HCT116 (cell line): ENCODE measurements around the gene FOXN3. TPM values are rescaled to one million over a fixed set of nuclear protein-coding genes. Genes with fewer than 3 reads are reported as not detected.

ENCODE experiments used
- ATAC-seq: fragments of 200-7000 bp; cut with Tn5 transposase; 2 replicates; pipeline ENCODE4 v1.9.1; 2020; ENCODE audit warnings: mild to moderate bottlenecking, moderate library complexity
- BruUV-seq: library from RNA; stranded (reverse); fragments of 400-500 nt; replicated peaks from 2 replicates; lab custom pipeline; 2021; lab: Mats Ljungman, UMichigan
- CTCF ChIA-PET: fragments of 300-600 bp; sonication (Branson Sonifier 250); formaldehyde crosslinking; loops from one replicate; lab custom pipeline; 2021; ENCODE audit warnings: antibody characterized with exemption; lab: Charles Lee
- POLR2A ChIA-PET: fragments of 300-600, 350-600 bp; sonication (Branson Sonifier 250); formaldehyde crosslinking; loops from one replicate; lab custom pipeline; 2021; ENCODE audit warnings: antibody characterized with exemption; lab: Charles Lee
- RAD21 ChIA-PET, 2 experiments: fragments of 300-600 bp; sonication (Branson Sonifier 250); formaldehyde crosslinking; loops; one replicate each; lab custom pipeline; 2023; ENCODE audit warnings: low total read pairs in 2 of 2; ENCODE audit not compliant: uncharacterized antibody in 2 of 2, unreplicated experiment in 2 of 2, low non-redundant PET in 1 of 2; lab: Charles Lee
- DNase-seq: peaks from one replicate; pipeline ENCODE4 v3.0.0-alpha.2; 2010; ENCODE audit warnings: low read depth, low spot score
- H2AFZ ChIP-seq: fragments of 200-600 bp; shearing (Covaris generic), sonication (generic); 2 replicates; pipeline ENCODE4 v1.6.1; 2017; ENCODE audit warnings: low read depth, mixed run types, mixed read lengths, antibody characterized with exemption, low read length; ENCODE audit not compliant: poor library complexity, severe bottlenecking
- H3K27ac ChIP-seq: 2 replicates; pipeline ENCODE4 v1.5.1; 2012; ENCODE audit warnings: low read depth, low read length
- H3K27me3 ChIP-seq: fragments of 200-600 bp; sonication (generic); 2 replicates; pipeline ENCODE4 v1.6.1; 2016; ENCODE audit warnings: mixed run types, low read length, mixed read lengths; ENCODE audit not compliant: insufficient read depth
- H3K36me3 ChIP-seq, 2 experiments: fragments of 200-500 bp in 1 of 2; fragments of 200-600 bp in 1 of 2; sonication (Bioruptor generic) in 1 of 2; sonication (generic) in 1 of 2; 2 replicates each; pipeline versions ENCODE4 v1.5.1 to v1.6.1; 2014 to 2016; ENCODE audit warnings: low read length in 2 of 2, inconsistent platforms in 1 of 2, mixed read lengths in 1 of 2, mixed run types in 1 of 2; ENCODE audit not compliant: insufficient read depth in 2 of 2, control insufficient read depth in 1 of 2
- H3K4me1 ChIP-seq, 2 experiments: fragments of 200-600 bp in 1 of 2; sonication (generic) in 1 of 2; 2 replicates each; pipeline versions ENCODE4 v1.5.1 to v1.6.1; 2012 to 2017; ENCODE audit warnings: low read length in 2 of 2, inconsistent platforms in 1 of 2, mild to moderate bottlenecking in 1 of 2, mixed read lengths in 1 of 2, mixed run types in 1 of 2, moderate library complexity in 1 of 2; ENCODE audit not compliant: insufficient read depth in 2 of 2, control insufficient read depth in 1 of 2
- H3K4me2 ChIP-seq: fragments of 200-600 bp; sonication (generic); 2 replicates; pipeline ENCODE4 v1.6.1; 2017; ENCODE audit warnings: mixed run types, low read length, mixed read lengths
- H3K4me3 ChIP-seq, 2 experiments: fragments of 200-600 bp in 1 of 2; sonication (generic) in 1 of 2; replicated peaks in 1 of 2; 2 replicates each; pipeline ENCODE4 v1.5.1; 2011 to 2016; ENCODE audit warnings: low read length in 2 of 2, control low read depth in 1 of 2, low read depth in 1 of 2, mild to moderate bottlenecking in 1 of 2, mixed read lengths in 1 of 2, mixed run types in 1 of 2
- H3K79me2 ChIP-seq: fragments of 200-600 bp; sonication (generic); 2 replicates; pipeline ENCODE4 v1.6.1; 2017; ENCODE audit warnings: mild to moderate bottlenecking, mixed run types, low read length, moderate library complexity, mixed read lengths; ENCODE audit not compliant: insufficient read depth
- H3K9ac ChIP-seq: fragments of 200-600 bp; sonication (generic); 2 replicates; pipeline ENCODE4 v1.6.1; 2016; ENCODE audit warnings: low read length, mixed read lengths
- H3K9me2 ChIP-seq: fragments of 200-600 bp; sonication (generic), shearing (Covaris generic); 2 replicates; pipeline ENCODE4 v1.6.1; 2017; ENCODE audit warnings: mixed run types, mild to moderate bottlenecking, moderate library complexity; ENCODE audit not compliant: insufficient read depth
- H3K9me3 ChIP-seq, 2 experiments: fragments of 200-500 bp in 1 of 2; fragments of 200-600 bp in 1 of 2; sonication (Bioruptor generic) in 1 of 2; sonication (generic) in 1 of 2; 2 replicates each; pipeline ENCODE4 v1.6.1; 2014 to 2017; ENCODE audit warnings: low read length in 2 of 2, mixed read lengths in 2 of 2, inconsistent platforms in 1 of 2, low read depth in 1 of 2, mild to moderate bottlenecking in 1 of 2, mixed run types in 1 of 2, moderate library complexity in 1 of 2; ENCODE audit not compliant: control insufficient read depth in 1 of 2, insufficient read depth in 1 of 2
- H4K20me1 ChIP-seq: fragments of 200-600 bp; sonication (generic), shearing (Covaris generic); 2 replicates; pipeline ENCODE4 v1.6.1; 2017; ENCODE audit warnings: mixed run types, mild to moderate bottlenecking, moderate library complexity; ENCODE audit not compliant: insufficient read depth
- CBX3 ChIP-seq: IDR thresholded peaks from 2 replicates; pipeline ENCODE4 v1.6.1; 2012; ENCODE audit warnings: low read depth
- CEBPB ChIP-seq: IDR thresholded peaks from 2 replicates; pipeline ENCODE4 v1.6.1; 2012; ENCODE audit warnings: low read depth
- EGR1 ChIP-seq: IDR thresholded peaks from 2 replicates; pipeline ENCODE4 v1.6.1; 2012; ENCODE audit warnings: low read depth
- EZH2 ChIP-seq: fragments of 200-600 bp; sonication (generic); IDR thresholded peaks from 2 replicates; pipeline ENCODE4 v1.6.1; 2017; ENCODE audit warnings: antibody characterized with exemption, mixed run types
- FOSL1 ChIP-seq: IDR thresholded peaks from 2 replicates; pipeline ENCODE4 v1.6.1; 2012; ENCODE audit warnings: low read depth
- POLR2A ChIP-seq: IDR thresholded peaks from 2 replicates; pipeline ENCODE4 v1.7.0; 2011; ENCODE audit warnings: borderline replicate concordance; ENCODE audit not compliant: insufficient read depth, insufficient read length; ENCODE audit errors: extremely low read depth
- SP1 ChIP-seq: IDR thresholded peaks from 2 replicates; pipeline ENCODE4 v1.6.1; 2012; ENCODE audit warnings: low read depth
- SRF ChIP-seq: IDR thresholded peaks from 2 replicates; pipeline ENCODE4 v1.6.1; 2012; ENCODE audit warnings: low read depth
- YY1 ChIP-seq: IDR thresholded peaks from 2 replicates; pipeline ENCODE4 v1.6.1; 2011; ENCODE audit warnings: low read length, low read depth, moderate library complexity, mild to moderate bottlenecking; ENCODE audit not compliant: insufficient replicate concordance; ENCODE audit errors: extremely low read depth
- ZFX ChIP-seq: fragments of 450-650 bp; IDR thresholded peaks from 2 replicates; pipeline ENCODE4 v1.6.1; 2017
- ZNF274 ChIP-seq: fragments of 200-500 bp; sonication (Bioruptor generic); IDR thresholded peaks from 2 replicates; pipeline ENCODE4 v1.6.1; 2014; ENCODE audit warnings: mild to moderate bottlenecking, low read depth, low read length, inconsistent platforms
- intact Hi-C: fragments of 100-400 bp; cut with micrococcal nuclease; formaldehyde crosslinking; loops from 2 replicates; pipeline ENCODE4 v1.10.0; 2022
- total RNA-seq: library from RNA; stranded (reverse); gene quantifications from one replicate; pipeline ENCODE4 v1.2.1, GENCODE V29; 2021; ENCODE audit not compliant: unreplicated experiment
- TF ChIP-seq, protein P1 (sequence below): IDR thresholded peaks from 2 replicates; pipeline ENCODE4 v1.6.1; 2012
- TF ChIP-seq, protein P2 (sequence below): IDR thresholded peaks from 2 replicates; pipeline ENCODE4 v1.6.1; 2011; ENCODE audit warnings: mild to moderate bottlenecking, low read length, moderate library complexity; ENCODE audit not compliant: insufficient replicate concordance; ENCODE audit errors: extremely low read depth
- TF ChIP-seq, protein P3 (sequence below), 3 experiments: fragments of 200-600 bp in 1 of 3; sonication (generic) in 1 of 3; IDR thresholded peaks in 2 of 3; conservative IDR thresholded peaks in 1 of 3; 2 replicates each; pipeline ENCODE4 v1.5.1; 2012 to 2017; ENCODE audit warnings: low read depth in 2 of 3, low read length in 2 of 3, antibody characterized with exemption in 1 of 3, borderline replicate concordance in 1 of 3, control low read depth in 1 of 3, mild to moderate bottlenecking in 1 of 3, mixed read lengths in 1 of 3, mixed run types in 1 of 3, moderate library complexity in 1 of 3; ENCODE audit not compliant: insufficient read depth in 1 of 3

The FOXN3 gene
- total RNA-seq, 1 experiment from 2014 or later = 20.0 TPM

DNA sequence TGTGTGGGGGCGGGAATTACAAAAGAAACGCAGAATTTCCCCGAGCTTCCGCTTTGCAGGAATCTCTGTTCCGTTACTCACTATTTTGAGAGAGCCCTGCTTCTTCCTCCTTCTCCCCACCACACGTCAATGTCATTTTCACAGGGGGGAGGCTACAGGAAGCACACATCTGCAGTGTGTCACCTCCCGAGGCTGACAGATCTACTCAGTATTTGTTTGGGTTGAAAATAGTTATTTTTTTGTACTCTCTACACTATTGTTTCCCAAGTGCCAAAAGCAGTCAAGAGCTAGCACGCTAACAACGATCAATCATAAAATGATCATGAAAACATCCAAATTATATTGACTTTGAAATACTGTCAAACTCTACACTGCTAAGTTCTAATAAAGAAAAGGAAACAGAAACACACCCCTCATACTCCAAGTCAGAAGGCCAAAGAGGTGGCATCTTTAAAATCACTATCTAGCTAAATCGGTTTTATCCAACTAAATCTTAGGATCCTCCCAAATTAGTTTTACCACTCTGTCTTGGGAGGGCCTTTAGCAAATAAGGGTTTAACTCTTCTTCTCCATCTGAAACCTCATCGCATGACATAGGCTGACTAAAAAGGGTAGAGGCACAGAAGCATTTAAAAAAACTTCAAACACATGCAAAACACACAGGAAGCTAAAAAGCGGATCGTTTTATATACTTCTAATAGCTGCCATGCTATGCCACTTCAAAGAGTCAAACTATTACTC, 51.8 kb downstream of the FOXN3 start:
- TF ChIP-seq, protein P1, sequence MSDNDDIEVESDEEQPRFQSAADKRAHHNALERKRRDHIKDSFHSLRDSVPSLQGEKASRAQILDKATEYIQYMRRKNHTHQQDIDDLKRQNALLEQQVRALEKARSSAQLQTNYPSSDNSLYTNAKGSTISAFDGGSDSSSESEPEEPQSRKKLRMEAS = no peak
- no peak for TF ChIP-seq EGR1
- no peak for TF ChIP-seq SRF
- no peak for TF ChIP-seq SP1
- TF ChIP-seq ZNF274 = no peak
- TF ChIP-seq ZFX = no peak
- no peak for TF ChIP-seq POLR2A
- TF ChIP-seq, protein P2, sequence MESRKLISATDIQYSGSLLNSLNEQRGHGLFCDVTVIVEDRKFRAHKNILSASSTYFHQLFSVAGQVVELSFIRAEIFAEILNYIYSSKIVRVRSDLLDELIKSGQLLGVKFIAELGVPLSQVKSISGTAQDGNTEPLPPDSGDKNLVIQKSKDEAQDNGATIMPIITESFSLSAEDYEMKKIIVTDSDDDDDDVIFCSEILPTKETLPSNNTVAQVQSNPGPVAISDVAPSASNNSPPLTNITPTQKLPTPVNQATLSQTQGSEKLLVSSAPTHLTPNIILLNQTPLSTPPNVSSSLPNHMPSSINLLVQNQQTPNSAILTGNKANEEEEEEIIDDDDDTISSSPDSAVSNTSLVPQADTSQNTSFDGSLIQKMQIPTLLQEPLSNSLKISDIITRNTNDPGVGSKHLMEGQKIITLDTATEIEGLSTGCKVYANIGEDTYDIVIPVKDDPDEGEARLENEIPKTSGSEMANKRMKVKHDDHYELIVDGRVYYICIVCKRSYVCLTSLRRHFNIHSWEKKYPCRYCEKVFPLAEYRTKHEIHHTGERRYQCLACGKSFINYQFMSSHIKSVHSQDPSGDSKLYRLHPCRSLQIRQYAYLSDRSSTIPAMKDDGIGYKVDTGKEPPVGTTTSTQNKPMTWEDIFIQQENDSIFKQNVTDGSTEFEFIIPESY = no peak
- TF ChIP-seq, protein P3, sequence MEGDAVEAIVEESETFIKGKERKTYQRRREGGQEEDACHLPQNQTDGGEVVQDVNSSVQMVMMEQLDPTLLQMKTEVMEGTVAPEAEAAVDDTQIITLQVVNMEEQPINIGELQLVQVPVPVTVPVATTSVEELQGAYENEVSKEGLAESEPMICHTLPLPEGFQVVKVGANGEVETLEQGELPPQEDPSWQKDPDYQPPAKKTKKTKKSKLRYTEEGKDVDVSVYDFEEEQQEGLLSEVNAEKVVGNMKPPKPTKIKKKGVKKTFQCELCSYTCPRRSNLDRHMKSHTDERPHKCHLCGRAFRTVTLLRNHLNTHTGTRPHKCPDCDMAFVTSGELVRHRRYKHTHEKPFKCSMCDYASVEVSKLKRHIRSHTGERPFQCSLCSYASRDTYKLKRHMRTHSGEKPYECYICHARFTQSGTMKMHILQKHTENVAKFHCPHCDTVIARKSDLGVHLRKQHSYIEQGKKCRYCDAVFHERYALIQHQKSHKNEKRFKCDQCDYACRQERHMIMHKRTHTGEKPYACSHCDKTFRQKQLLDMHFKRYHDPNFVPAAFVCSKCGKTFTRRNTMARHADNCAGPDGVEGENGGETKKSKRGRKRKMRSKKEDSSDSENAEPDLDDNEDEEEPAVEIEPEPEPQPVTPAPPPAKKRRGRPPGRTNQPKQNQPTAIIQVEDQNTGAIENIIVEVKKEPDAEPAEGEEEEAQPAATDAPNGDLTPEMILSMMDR (IDR thresholded peaks at IDR 0.05 in 2 of 3, conservative IDR thresholded peaks at IDR 0.05 in 1 of 3; ENCODE audit: borderline replicate concordance in 1 of 3, insufficient read depth in 1 of 3, low read depth in 2 of 3, low read length in 2 of 3) = no peak
- no peak for TF ChIP-seq EZH2
- no peak for TF ChIP-seq CBX3
- no peak for TF ChIP-seq YY1
- no peak for TF ChIP-seq CEBPB
- TF ChIP-seq FOSL1 = no peak
- Histone ChIP-seq H3K27ac (no peak overlapping the region), H3K4me3 (no peak overlapping the region), H3K79me2 (no peaks in the 10 kb centered on the region), H3K36me3 (no peaks in the 10 kb centered on the region), H4K20me1 (no peaks in the 10 kb centered on the region), H3K9me3 (no peaks in the 10 kb centered on the region), H3K9me2 (no peaks in the 10 kb centered on the region), H2AFZ (no peak overlapping the region), H3K4me1 (no peaks in the 10 kb centered on the region; a peak in 1 of 4 replicates), H3K9ac (no peak overlapping the region), H3K4me2 (no peak overlapping the region), H3K27me3 (no peaks in the 10 kb centered on the region)
- CTCF ChIA-PET = no interaction called here
- POLR2A ChIA-PET = no interaction called here
- DNase-seq (no peak), ATAC-seq (no peak)
- intact Hi-C loops = no loop called here
- BruUV-seq = no TSS peak
- RAD21 ChIA-PET = no interaction called here
